ENCODE data around the gene GMDS. TPM values are rescaled to one million over a fixed set of nuclear protein-coding genes. Genes with fewer than 3 reads are reported as not detected.

Gene GMDS
- total and polyA plus RNA-seq, 9 donors = 6.6 to 20.6 (median 11.0) TPM

DNA sequence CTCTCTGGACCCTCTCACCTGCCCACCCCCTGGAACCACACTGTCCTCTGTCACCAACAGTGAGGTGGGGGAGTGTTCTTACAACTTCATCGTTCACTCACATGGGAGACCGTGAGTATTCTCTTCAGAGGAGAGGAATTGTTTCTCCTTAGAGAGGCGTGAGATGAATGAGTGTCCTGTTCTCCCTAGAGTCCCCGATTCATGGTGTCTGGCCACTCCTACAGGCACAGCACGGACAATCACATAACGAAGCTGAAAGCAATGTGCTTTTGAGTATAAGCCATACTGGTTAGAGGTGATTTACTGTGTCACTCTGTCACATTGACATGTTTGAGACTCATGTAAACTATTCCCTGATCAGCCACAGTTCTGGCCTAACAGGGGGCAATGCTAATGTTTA lies 581.1 kb downstream of the GMDS start:
- Histone ChIP-seq H3K27ac (no peak overlapping the region), H3K9me3 (no peaks in the 10 kb centered on the region), H3K4me3 (no peak overlapping the region), H3K4me1 (ENCODE audit: insufficient read depth) (peaks cover 3% of the 10 kb centered on the region), H3K36me3 (no peaks in the 10 kb centered on the region), H3K27me3 (no peaks in the 10 kb centered on the region)
- DNase-seq = no peak
- TF ChIP-seq EP300 (IDR thresholded peaks at IDR 0.05) = no peak
- TF ChIP-seq, protein P1, sequence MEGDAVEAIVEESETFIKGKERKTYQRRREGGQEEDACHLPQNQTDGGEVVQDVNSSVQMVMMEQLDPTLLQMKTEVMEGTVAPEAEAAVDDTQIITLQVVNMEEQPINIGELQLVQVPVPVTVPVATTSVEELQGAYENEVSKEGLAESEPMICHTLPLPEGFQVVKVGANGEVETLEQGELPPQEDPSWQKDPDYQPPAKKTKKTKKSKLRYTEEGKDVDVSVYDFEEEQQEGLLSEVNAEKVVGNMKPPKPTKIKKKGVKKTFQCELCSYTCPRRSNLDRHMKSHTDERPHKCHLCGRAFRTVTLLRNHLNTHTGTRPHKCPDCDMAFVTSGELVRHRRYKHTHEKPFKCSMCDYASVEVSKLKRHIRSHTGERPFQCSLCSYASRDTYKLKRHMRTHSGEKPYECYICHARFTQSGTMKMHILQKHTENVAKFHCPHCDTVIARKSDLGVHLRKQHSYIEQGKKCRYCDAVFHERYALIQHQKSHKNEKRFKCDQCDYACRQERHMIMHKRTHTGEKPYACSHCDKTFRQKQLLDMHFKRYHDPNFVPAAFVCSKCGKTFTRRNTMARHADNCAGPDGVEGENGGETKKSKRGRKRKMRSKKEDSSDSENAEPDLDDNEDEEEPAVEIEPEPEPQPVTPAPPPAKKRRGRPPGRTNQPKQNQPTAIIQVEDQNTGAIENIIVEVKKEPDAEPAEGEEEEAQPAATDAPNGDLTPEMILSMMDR (IDR thresholded peaks at IDR 0.05) = no peak
- no peak for TF ChIP-seq POLR2A (IDR thresholded peaks at IDR 0.05)
- 76 to 78% (median 78%) methylated on average over 6 of the region's 6 CpGs for WGBS, 3 donors
- intact Hi-C loops (cut with DNase I) = no loop called here

GRCh38 chr6:1663511-1663910 lies 581.9 kb downstream of the GMDS start:
- intact Hi-C loops (cut with DNase I) = no loop called here
- Histone ChIP-seq H3K27me3 (no peaks in the 10 kb centered on the region), H3K4me1 (ENCODE audit: insufficient read depth) (peaks cover 3% of the 10 kb centered on the region), H3K4me3 (no peak overlapping the region), H3K36me3 (no peaks in the 10 kb centered on the region), H3K27ac (no peak overlapping the region), H3K9me3 (no peaks in the 10 kb centered on the region)
- no peak for TF ChIP-seq EP300 (IDR thresholded peaks at IDR 0.05)
- no peak for TF ChIP-seq POLR2A (IDR thresholded peaks at IDR 0.05)
- TF ChIP-seq, protein P1 (IDR thresholded peaks at IDR 0.05) = no peak
- 90 to 95% (median 91%) methylated on average over 5 of the region's 5 CpGs for WGBS, 3 donors
- DNase-seq = no peak

DNA sequence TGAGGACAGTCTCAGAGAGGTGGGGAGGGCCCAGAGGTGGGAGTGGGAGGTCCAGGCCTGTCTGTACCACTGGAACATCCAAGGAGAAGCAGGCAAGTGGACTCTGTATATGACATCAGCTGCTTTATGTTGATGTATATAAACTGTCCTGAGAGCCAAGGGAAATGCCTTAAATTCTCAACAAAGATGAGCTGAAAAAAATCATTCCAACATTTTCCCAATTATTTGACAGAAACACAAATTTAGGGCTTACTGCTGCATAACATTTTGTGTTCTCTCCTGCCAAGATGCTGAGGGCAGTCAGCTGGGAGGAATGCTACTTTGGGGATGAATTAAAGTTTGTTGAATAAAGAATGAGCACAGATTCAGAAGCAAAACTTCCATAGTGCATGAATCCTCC lies 582.9 kb downstream of the GMDS start:
- no peak for DNase-seq
- no peaks in the 10 kb centered on the region for H3K36me3 ChIP-seq
- TF ChIP-seq, protein P1 (IDR thresholded peaks at IDR 0.05) = no peak
- TF ChIP-seq EP300 (IDR thresholded peaks at IDR 0.05) (no peak), POLR2A (IDR thresholded peaks at IDR 0.05) (no peak)
- H3K27ac ChIP-seq = no peak overlapping the region
- H3K9me3 ChIP-seq = no peaks in the 10 kb centered on the region
- no peaks in the 10 kb centered on the region for H3K27me3 ChIP-seq
- H3K4me3 ChIP-seq = no peak overlapping the region
- H3K4me1 ChIP-seq (ENCODE audit: insufficient read depth) = peaks cover 3% of the 10 kb centered on the region
- intact Hi-C loops (cut with DNase I) = no loop called here

DNA sequence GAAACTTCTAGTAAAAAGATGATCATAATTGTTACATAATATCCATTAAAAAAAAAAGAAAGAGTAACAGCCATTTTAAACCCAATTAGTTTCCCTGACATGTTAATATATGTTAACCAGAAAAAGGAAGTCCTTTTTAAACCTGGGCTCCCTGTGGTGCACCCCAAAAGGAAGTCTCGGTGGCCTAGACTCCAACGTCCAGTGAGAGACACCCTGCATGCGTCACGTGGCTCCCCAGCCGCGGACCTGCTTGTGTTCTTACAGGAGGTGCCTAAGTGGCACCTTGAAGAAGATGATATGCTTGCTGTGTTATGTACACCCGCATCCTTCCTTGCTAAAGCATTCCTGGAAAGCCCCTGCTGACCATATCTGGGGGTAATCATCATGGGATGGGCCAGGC lies 585.6 kb downstream of the GMDS start:
- Histone ChIP-seq H3K9me3 (no peaks in the 10 kb centered on the region), H3K27ac (no peak overlapping the region), H3K36me3 (no peaks in the 10 kb centered on the region), H3K27me3 (no peaks in the 10 kb centered on the region), H3K4me3 (no peak overlapping the region), H3K4me1 (ENCODE audit: insufficient read depth) (peaks cover 3% of the 10 kb centered on the region)
- no peak for DNase-seq
- no peak for TF ChIP-seq EP300 (IDR thresholded peaks at IDR 0.05)
- 87 to 95% (median 90%) methylated on average over 7 of the region's 7 CpGs for WGBS, 3 donors
- intact Hi-C loops (cut with DNase I) = no loop called here

GRCh38 chr6:1658212-1659005 lies 587.0 kb downstream of the GMDS start:
- no peaks in the 10 kb centered on the region for H3K27me3 ChIP-seq
- TF ChIP-seq POLR2A (IDR thresholded peaks at IDR 0.05) (no peak), EP300 (IDR thresholded peaks at IDR 0.05) (no peak)
- TF ChIP-seq, protein P1 (IDR thresholded peaks at IDR 0.05) = no peak
- intact Hi-C loops (cut with DNase I) = no loop called here
- no peaks in the 10 kb centered on the region for H3K9me3 ChIP-seq
- H3K4me1 ChIP-seq (ENCODE audit: insufficient read depth) = peaks cover 3% of the 10 kb centered on the region
- DNase-seq = no peak
- WGBS, 3 donors = 94 to 96% (median 95%) methylated on average over 15 of the region's 15 CpGs
- H3K36me3 ChIP-seq = no peaks in the 10 kb centered on the region
- H3K27ac ChIP-seq = no peak overlapping the region
- H3K4me3 ChIP-seq = no peak overlapping the region

Measured in ovary (tissue), 9 donors.